Fibroblast of villous mesenchyme (primary cell): ENCODE results near the gene ZNF547. TPM values are rescaled to one million over a fixed set of nuclear protein-coding genes. Genes with fewer than 3 reads are reported as not detected.

ENCODE experiments used
- DNase-seq: peaks from one replicate; pipeline ENCODE4 v3.0.0-alpha.2; 2010; ENCODE audit warnings: low read depth
- H3K4me3 ChIP-seq: 2 replicates; pipeline ENCODE4 v1.5.1; 2011; ENCODE audit warnings: low read depth, mild to moderate bottlenecking, low read length
- total RNA-seq: library from RNA; depleted of rRNA; stranded (reverse); fragments of >200 nt; gene quantifications from 2 replicates; pipeline ENCODE4 v1.2.3, GENCODE V29; 2012
- TF ChIP-seq, protein P1 (sequence below): IDR thresholded peaks from 2 replicates; pipeline ENCODE4 v1.5.1; 2012; ENCODE audit warnings: low read depth, mild to moderate bottlenecking, low read length; ENCODE audit not compliant: insufficient read depth

Gene ZNF547
- total RNA-seq, 1 donor = 6.0 TPM

GRCh38 chr19:57406516-57407123 lies 43.3 kb downstream of the ZNF547 start:
- TF ChIP-seq, protein P1, sequence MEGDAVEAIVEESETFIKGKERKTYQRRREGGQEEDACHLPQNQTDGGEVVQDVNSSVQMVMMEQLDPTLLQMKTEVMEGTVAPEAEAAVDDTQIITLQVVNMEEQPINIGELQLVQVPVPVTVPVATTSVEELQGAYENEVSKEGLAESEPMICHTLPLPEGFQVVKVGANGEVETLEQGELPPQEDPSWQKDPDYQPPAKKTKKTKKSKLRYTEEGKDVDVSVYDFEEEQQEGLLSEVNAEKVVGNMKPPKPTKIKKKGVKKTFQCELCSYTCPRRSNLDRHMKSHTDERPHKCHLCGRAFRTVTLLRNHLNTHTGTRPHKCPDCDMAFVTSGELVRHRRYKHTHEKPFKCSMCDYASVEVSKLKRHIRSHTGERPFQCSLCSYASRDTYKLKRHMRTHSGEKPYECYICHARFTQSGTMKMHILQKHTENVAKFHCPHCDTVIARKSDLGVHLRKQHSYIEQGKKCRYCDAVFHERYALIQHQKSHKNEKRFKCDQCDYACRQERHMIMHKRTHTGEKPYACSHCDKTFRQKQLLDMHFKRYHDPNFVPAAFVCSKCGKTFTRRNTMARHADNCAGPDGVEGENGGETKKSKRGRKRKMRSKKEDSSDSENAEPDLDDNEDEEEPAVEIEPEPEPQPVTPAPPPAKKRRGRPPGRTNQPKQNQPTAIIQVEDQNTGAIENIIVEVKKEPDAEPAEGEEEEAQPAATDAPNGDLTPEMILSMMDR = peak; percentile 79
- peak; percentile 56 for DNase-seq
- H3K4me3 ChIP-seq = no peak overlapping the region

DNA sequence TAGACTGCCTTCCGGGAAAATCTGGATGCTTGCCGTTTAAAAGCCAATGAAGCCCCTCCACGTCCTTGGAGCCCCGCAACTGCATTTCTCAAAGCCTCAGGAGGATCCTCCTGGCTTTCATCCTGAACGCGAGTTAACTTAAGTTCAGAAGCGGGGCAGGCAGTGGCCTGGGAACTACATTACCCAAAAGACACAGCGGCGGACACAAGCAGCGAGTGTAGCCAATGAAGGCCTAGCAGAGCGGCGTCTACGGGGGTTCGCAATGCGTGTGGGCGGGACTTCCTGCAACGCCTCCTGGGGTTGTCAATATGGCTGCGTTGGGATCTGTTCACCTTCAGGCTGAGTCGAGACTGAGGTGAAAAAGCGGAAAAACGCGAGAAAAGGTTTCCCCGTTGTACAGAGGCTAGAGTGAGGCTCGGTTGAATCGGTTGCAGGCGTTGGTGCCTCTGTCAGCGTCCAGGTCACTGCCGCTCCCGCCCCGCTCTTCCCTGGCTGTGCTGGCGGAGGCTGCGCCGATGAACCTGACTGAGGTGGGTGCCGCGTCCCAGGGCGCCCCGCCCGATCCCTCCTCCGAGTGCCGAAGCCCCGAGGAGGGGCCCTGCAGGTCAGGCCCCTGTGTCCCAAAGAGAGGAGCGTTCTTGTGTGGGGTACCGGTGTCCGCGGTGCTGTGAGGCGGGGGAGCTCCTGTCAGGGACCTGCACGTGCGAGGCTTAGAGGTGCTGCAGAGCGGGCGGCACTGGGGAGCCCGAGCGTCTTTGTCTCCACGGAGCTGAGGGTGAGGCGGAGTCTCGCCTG lies 47.7 kb downstream of the ZNF547 start, which contains the start of gene ZNF17:
Gene ZNF17 (plus strand): TSS at position 285 of the 795 bp plus-strand sequence. CDS start 2,455 bp downstream, outside the sequence.
- DNase-seq = peak; percentile 93
- TF ChIP-seq, protein P1 = no peak
- peak within 1 kb of the TSS; percentile 98 for H3K4me3 ChIP-seq

DNA sequence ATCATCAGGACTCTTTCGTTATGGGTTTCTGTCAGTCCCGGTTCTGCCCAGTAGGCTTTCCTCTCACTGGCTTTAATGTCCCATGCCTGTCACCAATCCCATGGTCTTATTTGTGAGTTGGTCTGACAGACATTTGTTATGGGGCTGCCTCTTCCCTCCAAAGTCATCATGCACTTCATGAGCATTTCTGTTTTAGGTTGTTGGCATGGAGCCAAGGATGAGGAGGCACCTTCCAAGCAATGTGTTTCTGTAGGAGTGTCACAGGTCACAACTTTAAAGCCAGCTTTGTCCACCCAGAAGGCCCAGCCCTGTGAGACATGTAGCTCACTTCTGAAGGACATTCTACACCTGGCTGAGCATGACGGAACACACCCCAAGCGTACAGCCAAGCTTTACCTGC lies 56.1 kb downstream of the ZNF547 start:
- TF ChIP-seq, protein P1 = no peak
- H3K4me3 ChIP-seq = no peak overlapping the region
- no peak for DNase-seq

GRCh38 chr19:57421037-57421436 lies 57.7 kb downstream of the ZNF547 start:
- no peak for DNase-seq
- no peak overlapping the region for H3K4me3 ChIP-seq
- TF ChIP-seq, protein P1 = no peak

Other genes with a start within 250 kb of the ZNF547 start
- gene USP29, start 243.6 kb upstream of the ZNF547 start, total RNA-seq = under 0.01 TPM in 1 of 2 replicates, not detected in the other
- gene ZIM3, start 218.3 kb upstream of the ZNF547 start, total RNA-seq = not detected in 2 replicates
- gene DUXA, start 196.1 kb upstream of the ZNF547 start, total RNA-seq = not detected in 2 replicates
- gene ZNF264, start 172.1 kb upstream of the ZNF547 start, total RNA-seq = 25.5 and 25.8 TPM in 2 replicates
- 0.43 and 0.64 TPM in 2 replicates for gene AURKC, start 132.5 kb upstream of the ZNF547 start, total RNA-seq
- 28.1 and 29.3 TPM in 2 replicates for gene ZNF805, start 122.9 kb upstream of the ZNF547 start, total RNA-seq
- 86.0 and 91.1 TPM in 2 replicates for gene ZNF460, start 83.1 kb upstream of the ZNF547 start, total RNA-seq
- 9.7 and 10.4 TPM in 2 replicates for gene ZNF543, start 43.1 kb upstream of the ZNF547 start, total RNA-seq
- gene ZNF304, start 12.3 kb upstream of the ZNF547 start, total RNA-seq = 9.0 and 11.2 TPM in 2 replicates
- gene TRAPPC2B, start within 50 bp of the ZNF547 start, total RNA-seq = 8.4 and 11.7 TPM in 2 replicates
- gene ZNF548, start 26.3 kb downstream of the ZNF547 start, total RNA-seq = 15.8 and 19.0 TPM in 2 replicates
- gene ZNF17, start 47.6 kb downstream of the ZNF547 start, total RNA-seq = 10.4 and 15.1 TPM in 2 replicates
- 10.8 and 11.0 TPM in 2 replicates for gene ZNF749, start 71.8 kb downstream of the ZNF547 start, total RNA-seq
- 0.32 and 0.86 TPM in 2 replicates for gene VN1R1, start 93.6 kb downstream of the ZNF547 start, total RNA-seq
- 10.8 and 16.1 TPM in 2 replicates for gene ZNF772, start 114.0 kb downstream of the ZNF547 start, total RNA-seq
- 10.4 and 13.5 TPM in 2 replicates for gene ZNF419, start 124.2 kb downstream of the ZNF547 start, total RNA-seq
- gene ZNF773, start 136.4 kb downstream of the ZNF547 start, total RNA-seq = 12.1 and 17.4 TPM in 2 replicates
- gene ZNF549, start 163.8 kb downstream of the ZNF547 start, total RNA-seq = 4.5 and 6.5 TPM in 2 replicates
- gene ZNF550, start 196.3 kb downstream of the ZNF547 start, total RNA-seq = 5.5 and 8.6 TPM in 2 replicates
- gene ZNF416, start 215.4 kb downstream of the ZNF547 start, total RNA-seq = 4.5 and 6.9 TPM in 2 replicates
- gene ZIK1, start 220.6 kb downstream of the ZNF547 start, total RNA-seq = 11.3 and 12.1 TPM in 2 replicates
- gene ZNF530, start 236.3 kb downstream of the ZNF547 start, total RNA-seq = 3.9 and 7.1 TPM in 2 replicates